Type B pancreatic cell (in vitro differentiated cells): Measurements from ENCODE around the gene SQSTM1. TPM values are rescaled to one million over a fixed set of nuclear protein-coding genes. Genes with fewer than 3 reads are reported as not detected.

Experiments used
- DNase-seq: peaks from one replicate; pipeline ENCODE4 v3.0.0; 2021; ENCODE audit warnings: mixed read lengths; ENCODE audit not compliant: unreplicated experiment; ENCODE audit errors: extremely low spot score
- H3K27ac Mint-ChIP-seq: 2 replicates; pipeline ENCODE4 v1.8.0; 2021; ENCODE audit warnings: mild to moderate bottlenecking, mixed read lengths
- H3K27me3 Mint-ChIP-seq: 2 replicates; pipeline ENCODE4 v1.8.0; 2021; ENCODE audit warnings: mixed read lengths
- H3K36me3 Mint-ChIP-seq: 2 replicates; pipeline ENCODE4 v1.8.0; 2021; ENCODE audit warnings: mixed read lengths
- H3K4me1 Mint-ChIP-seq: one replicate; pipeline ENCODE4 v1.8.0; 2021; ENCODE audit warnings: mixed read lengths; ENCODE audit not compliant: unreplicated experiment
- H3K4me3 Mint-ChIP-seq: 2 replicates; pipeline ENCODE4 v1.8.0; 2021; ENCODE audit warnings: mild to moderate bottlenecking, mixed read lengths
- H3K9me3 Mint-ChIP-seq: 2 replicates; pipeline ENCODE4 v1.8.0; 2021; ENCODE audit warnings: mixed read lengths
- total RNA-seq: library from RNA; stranded (reverse); gene quantifications from 2 replicates; pipeline ENCODE4 v1.2.1, GENCODE V29; 2021; ENCODE audit warnings: low replicate concordance
- TF ChIP-seq, protein P1 (sequence below): fragments of 200-600 bp; sonication (generic); conservative IDR thresholded peaks from 2 replicates; pipeline ENCODE4 v1.5.0; 2021; ENCODE audit warnings: antibody characterized with exemption, mild to moderate bottlenecking

The SQSTM1 gene
- total RNA-seq, 1 donor from 2014 or later: 133 TPM

DNA sequence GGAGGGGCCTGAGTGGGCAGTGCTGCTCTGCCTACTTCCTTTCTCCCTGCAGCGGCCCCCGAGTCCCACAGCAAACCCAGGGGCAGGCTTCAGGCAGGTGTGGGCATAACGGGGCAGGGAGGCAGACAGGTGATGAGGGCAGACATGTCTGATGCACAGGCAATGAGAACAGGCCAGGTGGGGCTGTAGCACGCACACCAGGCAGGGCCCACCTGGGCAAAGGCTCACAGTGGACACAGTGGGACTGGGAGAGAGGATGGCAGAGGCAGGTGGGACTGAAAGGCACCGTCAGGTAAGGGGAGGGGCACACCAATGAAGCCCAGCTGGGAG is 21.1 kb upstream of the SQSTM1 start:
- Mint-ChIP-seq H3K27ac (no peak overlapping the region), H3K27me3 (no peaks in the 10 kb centered on the region), H3K4me3 (no peak overlapping the region), H3K36me3 (peaks cover 9% of the 10 kb centered on the region), H3K9me3 (no peaks in the 10 kb centered on the region), H3K4me1 (peaks cover 16% of the 10 kb centered on the region)
- TF ChIP-seq, protein P1, sequence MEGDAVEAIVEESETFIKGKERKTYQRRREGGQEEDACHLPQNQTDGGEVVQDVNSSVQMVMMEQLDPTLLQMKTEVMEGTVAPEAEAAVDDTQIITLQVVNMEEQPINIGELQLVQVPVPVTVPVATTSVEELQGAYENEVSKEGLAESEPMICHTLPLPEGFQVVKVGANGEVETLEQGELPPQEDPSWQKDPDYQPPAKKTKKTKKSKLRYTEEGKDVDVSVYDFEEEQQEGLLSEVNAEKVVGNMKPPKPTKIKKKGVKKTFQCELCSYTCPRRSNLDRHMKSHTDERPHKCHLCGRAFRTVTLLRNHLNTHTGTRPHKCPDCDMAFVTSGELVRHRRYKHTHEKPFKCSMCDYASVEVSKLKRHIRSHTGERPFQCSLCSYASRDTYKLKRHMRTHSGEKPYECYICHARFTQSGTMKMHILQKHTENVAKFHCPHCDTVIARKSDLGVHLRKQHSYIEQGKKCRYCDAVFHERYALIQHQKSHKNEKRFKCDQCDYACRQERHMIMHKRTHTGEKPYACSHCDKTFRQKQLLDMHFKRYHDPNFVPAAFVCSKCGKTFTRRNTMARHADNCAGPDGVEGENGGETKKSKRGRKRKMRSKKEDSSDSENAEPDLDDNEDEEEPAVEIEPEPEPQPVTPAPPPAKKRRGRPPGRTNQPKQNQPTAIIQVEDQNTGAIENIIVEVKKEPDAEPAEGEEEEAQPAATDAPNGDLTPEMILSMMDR: no peak
- no peak for DNase-seq

- no peaks in the 10 kb centered on the region for H3K9me3 Mint-ChIP-seq
- H3K27ac Mint-ChIP-seq: no peak overlapping the region
- DNase-seq: no peak
- no peaks in the 10 kb centered on the region for H3K27me3 Mint-ChIP-seq
- peaks cover 9% of the 10 kb centered on the region for H3K36me3 Mint-ChIP-seq
- TF ChIP-seq, protein P1: no peak
- peaks cover 22% of the 10 kb centered on the region for H3K4me1 Mint-ChIP-seq
- H3K4me3 Mint-ChIP-seq: no peak overlapping the region
Measured at GRCh38 chr5:179800071-179800695, 20.5 kb upstream of the SQSTM1 start.

- H3K4me1 Mint-ChIP-seq: peaks cover 22% of the 10 kb centered on the region
Measured at GRCh38 chr5:179800696-179801201, 20.0 kb upstream of the SQSTM1 start.

DNA sequence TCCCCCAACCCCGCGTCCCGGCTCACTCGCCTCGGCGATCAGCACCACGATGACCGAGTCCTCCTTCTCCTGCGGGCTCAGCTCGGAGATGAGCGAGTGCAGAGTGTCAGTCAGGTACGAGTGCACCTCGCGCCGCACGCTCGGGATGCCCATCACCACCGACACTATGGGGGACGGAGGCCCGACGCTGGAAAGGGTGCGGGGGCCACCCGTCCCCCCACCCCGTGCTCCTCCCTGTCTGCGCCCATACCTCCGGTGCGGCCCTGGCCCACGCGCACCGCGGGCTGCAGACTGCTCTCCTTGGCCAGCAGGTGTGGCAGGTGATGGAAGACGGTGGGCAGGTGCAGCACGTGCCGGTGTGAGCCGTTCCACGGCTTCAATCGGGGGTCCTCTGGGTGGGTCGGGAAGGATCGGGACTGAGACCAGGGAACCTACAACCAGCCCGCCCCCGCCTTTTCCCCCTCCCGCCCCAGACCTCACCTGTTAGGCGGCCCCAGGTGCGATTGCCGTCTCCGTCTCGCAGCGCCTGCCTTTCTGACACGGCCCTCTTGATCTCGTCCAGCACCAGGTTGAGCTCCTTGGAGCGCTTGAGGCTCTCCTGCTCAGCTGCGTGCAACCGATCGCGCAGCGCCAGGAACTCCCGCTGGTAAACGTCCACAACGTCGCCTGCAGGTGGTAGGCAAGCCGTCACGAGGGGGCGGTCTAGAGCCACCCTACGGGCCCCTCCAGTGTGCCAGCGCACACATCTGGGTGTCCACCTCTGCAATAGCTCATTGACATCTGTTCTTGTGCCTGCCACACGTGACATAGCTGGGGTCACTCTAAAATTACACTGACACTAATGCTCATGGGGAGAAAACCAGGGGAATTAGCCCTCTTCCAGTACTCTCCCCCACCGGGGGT is 19.1 kb upstream of the SQSTM1 start:
- H3K27me3 Mint-ChIP-seq: no peaks in the 10 kb centered on the region
- H3K4me1 Mint-ChIP-seq: peaks cover 22% of the 10 kb centered on the region
- TF ChIP-seq, protein P1: peak; percentile 70
- peak overlapping the region; percentile 79 for H3K27ac Mint-ChIP-seq
- H3K4me3 Mint-ChIP-seq: peak overlapping the region; percentile 63
- H3K36me3 Mint-ChIP-seq: peaks cover 9% of the 10 kb centered on the region
- DNase-seq: no peak
- H3K9me3 Mint-ChIP-seq: no peaks in the 10 kb centered on the region

More at GRCh38 chr5:179800696-179801201, 20.0 kb upstream of the SQSTM1 start:
- H3K9me3 Mint-ChIP-seq: no peaks in the 10 kb centered on the region
- H3K36me3 Mint-ChIP-seq: peaks cover 9% of the 10 kb centered on the region
- TF ChIP-seq, protein P1: no peak
- H3K4me3 Mint-ChIP-seq: no peak overlapping the region
- DNase-seq: no peak
- no peaks in the 10 kb centered on the region for H3K27me3 Mint-ChIP-seq
- H3K27ac Mint-ChIP-seq: no peak overlapping the region

DNA sequence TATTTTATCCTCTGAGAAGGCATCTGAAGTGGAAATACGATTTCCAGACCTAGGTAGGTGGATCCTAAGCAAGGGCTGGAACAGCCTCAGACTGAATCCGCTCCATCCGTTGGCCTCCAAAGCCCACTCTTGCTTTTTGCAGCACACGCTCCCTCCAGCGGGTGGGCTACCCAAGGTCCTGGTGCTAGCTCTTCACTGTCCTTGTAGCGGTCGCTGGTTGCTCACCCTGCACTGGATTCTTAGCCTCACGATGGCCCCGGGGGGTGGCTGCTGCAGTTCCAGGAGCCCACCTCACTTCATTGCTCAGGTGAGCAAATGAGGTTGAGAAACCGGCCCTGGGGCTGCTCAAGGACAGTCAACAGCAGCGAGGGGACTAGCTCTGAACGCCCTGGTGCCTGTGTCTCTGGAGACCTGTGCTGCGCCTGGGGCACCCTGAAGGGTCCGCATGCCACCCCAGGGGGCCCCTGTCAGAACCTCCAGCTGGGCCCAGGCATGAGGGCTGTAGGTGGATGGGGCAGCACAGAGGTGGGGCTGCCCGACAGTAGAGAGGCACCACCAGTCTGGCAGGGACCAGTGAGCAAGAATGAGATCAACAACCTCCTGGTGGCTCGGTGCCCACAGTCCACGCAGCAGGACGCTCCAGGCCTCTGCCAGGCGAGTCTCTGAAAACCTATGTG is 18.4 kb upstream of the SQSTM1 start:
- H3K27me3 Mint-ChIP-seq: no peaks in the 10 kb centered on the region
- peak overlapping the region; percentile 58 for H3K4me3 Mint-ChIP-seq
- no peak for DNase-seq
- H3K4me1 Mint-ChIP-seq: peaks cover 22% of the 10 kb centered on the region
- TF ChIP-seq, protein P1: no peak
- H3K27ac Mint-ChIP-seq: peak overlapping the region; percentile 79
- no peaks in the 10 kb centered on the region for H3K9me3 Mint-ChIP-seq
- peaks cover 9% of the 10 kb centered on the region for H3K36me3 Mint-ChIP-seq
